ENCODE measurements around the gene ITPR1. TPM values are rescaled to one million over a fixed set of nuclear protein-coding genes. Genes with fewer than 3 reads are reported as not detected.

ITPR1 gene
- total and polyA plus RNA-seq, 2 of the 4 experiments (the other 2 are of a cell fraction) = 1.8 to 5.7 TPM

DNA sequence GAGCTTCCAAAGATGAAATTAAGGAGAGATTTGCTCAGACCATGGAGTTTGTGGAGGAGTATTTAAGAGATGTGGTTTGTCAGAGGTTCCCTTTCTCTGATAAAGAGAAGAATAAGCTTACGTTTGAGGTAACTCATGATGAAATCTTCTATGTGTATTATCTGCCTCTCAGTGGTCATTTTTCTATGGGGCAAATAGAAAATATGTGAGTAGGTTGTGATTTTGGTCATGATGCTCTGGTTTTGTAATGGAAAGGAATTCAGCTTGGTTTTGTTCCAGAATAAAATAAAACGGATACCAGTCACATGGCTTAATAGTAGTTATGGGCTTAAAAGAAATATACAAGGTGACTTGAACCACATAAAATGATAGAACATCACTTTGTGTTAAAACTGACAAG lies 181.1 kb downstream of the ITPR1 start:
- no CpG with 5 or more reads among the region's 2 CpGs for WGBS, 2 experiments (ENCODE audit: extremely low coverage in 2 of 2, insufficient read length in 1 of 2)
- Histone ChIP-seq H2AFZ (replicated peaks; ENCODE audit: low read length, poor library complexity) (no peak overlapping the region), H3K9me3 (ENCODE audit: control insufficient read depth, insufficient read depth, low read length) (no peaks in the 10 kb centered on the region), H4K8ac (ENCODE audit: low read depth in 2 of 2, low read length in 2 of 2) (no peak overlapping the region), H4K20me1 (ENCODE audit: insufficient read depth, low read length) (no peaks in the 10 kb centered on the region), H3K9me1 (ENCODE audit: insufficient read depth, low read length) (peaks cover 2% of the 10 kb centered on the region; the same call in 1 of the 2 replicates), H3K79me1 (ENCODE audit: low read depth in 1 of 2, low read length in 2 of 2) (no peaks in the 10 kb centered on the region), H3K4me1 (ENCODE audit: control insufficient read depth, insufficient read depth, low read length) (no peaks in the 10 kb centered on the region), H2BK15ac (ENCODE audit: low read depth, low read length) (no peak overlapping the region), H3K27ac (ENCODE audit: insufficient read depth, low read length) (no peak overlapping the region), H3K4ac (ENCODE audit: low read depth, low read length) (no peak overlapping the region), H2AK5ac (ENCODE audit: low read depth, low read length) (no peak overlapping the region), H2BK5ac (ENCODE audit: low read depth, low read length, poor library complexity, severe bottlenecking) (no peak overlapping the region), H3K56ac (ENCODE audit: extremely low read depth, insufficient read depth, low read length) (no peak overlapping the region), H4K5ac (ENCODE audit: low read depth, low read length) (no peak overlapping the region), H3K14ac (replicated peaks; ENCODE audit: low read depth, low read length) (no peak overlapping the region), H2BK120ac (ENCODE audit: low read depth, low read length) (no peak overlapping the region), H4K91ac (ENCODE audit: insufficient read depth, low read depth, low read length) (no peak overlapping the region), H3K27me3 (ENCODE audit: control insufficient read depth, insufficient read depth, low read length) (no peaks in the 10 kb centered on the region), H3K4me2 (ENCODE audit: low read depth, low read length) (no peak overlapping the region), H3K36me3 (ENCODE audit: control insufficient read depth, insufficient read depth, low read length) (peaks cover 5% of the 10 kb centered on the region), H2AK9ac (replicated peaks; ENCODE audit: low read depth, low read length, poor library complexity) (no peak overlapping the region), H2BK20ac (ENCODE audit: low read depth, low read length) (no peak overlapping the region), H3K18ac (ENCODE audit: low read depth, low read length) (no peak overlapping the region), H3K23ac (ENCODE audit: low read depth, low read length) (no peak overlapping the region), H3K4me3 (ENCODE audit: insufficient read depth, low read depth, low read length) (no peak overlapping the region), H3K9ac (ENCODE audit: low read depth, low read length) (no peak overlapping the region)
- POLR2A ChIA-PET (ENCODE audit: unreplicated experiment) = no interaction called here
- intact Hi-C loops (cut with micrococcal nuclease) = no loop called here
- in situ Hi-C loops (cut with MboI; ENCODE audit: low sequenced_read_pairs) = no loop called here
- dilution Hi-C loops (cut with HindIII; ENCODE audit: low sequenced_read_pairs, unreplicated experiment) = no loop called here
- ATAC-seq (ENCODE audit: low read depth) (peak; percentile 57), DNase-seq (peak; percentile 72)
- CTCF ChIA-PET = interaction anchor here (0.7 to 0.9 kb wide), 4 partner anchors 25 to 384 kb away, joined by 3 read pairs; no protein-coding TSS in a partner anchor
- TF ChIP-seq CEBPB (IDR thresholded peaks at IDR 0.05; ENCODE audit: low read depth, low read length) (peak; percentile 59), POLR2A (IDR thresholded peaks at IDR 0.05; ENCODE audit: low read depth, low read length) (no peak)
- TF ChIP-seq, protein P1, sequence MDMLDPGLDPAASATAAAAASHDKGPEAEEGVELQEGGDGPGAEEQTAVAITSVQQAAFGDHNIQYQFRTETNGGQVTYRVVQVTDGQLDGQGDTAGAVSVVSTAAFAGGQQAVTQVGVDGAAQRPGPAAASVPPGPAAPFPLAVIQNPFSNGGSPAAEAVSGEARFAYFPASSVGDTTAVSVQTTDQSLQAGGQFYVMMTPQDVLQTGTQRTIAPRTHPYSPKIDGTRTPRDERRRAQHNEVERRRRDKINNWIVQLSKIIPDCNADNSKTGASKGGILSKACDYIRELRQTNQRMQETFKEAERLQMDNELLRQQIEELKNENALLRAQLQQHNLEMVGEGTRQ (IDR thresholded peaks at IDR 0.05; ENCODE audit: low read depth, low read length) = peak; percentile 27; the same call in 1 of the 2 replicates
- BruUV-seq (replicated peaks) = no TSS peak
